ENCODE measurements around the gene NT5C1A.

The NT5C1A gene

GRCh38 chr1:39615086-39615673 is 56.7 kb downstream of the NT5C1A start:
- no peaks in the 10 kb centered on the region; the same call in 1 of the 2 replicates for H3K36me3 ChIP-seq (ENCODE audit: insufficient read depth, low read length)
- H4K20me1 ChIP-seq (ENCODE audit: insufficient read depth, low read length) = no peaks in the 10 kb centered on the region
- H3F3A ChIP-seq (ENCODE audit: insufficient read depth, low read length) = no peaks in the 10 kb centered on the region
- H3K4me2 ChIP-seq (ENCODE audit: low read length) = no peak overlapping the region
- H3K9me2 ChIP-seq (ENCODE audit: low read depth, low read length) = no peaks in the 10 kb centered on the region
- no peak for TF ChIP-seq EZH2 (IDR thresholded peaks at IDR 0.05; ENCODE audit: borderline replicate concordance, low read length)
- TF ChIP-seq, protein P1, sequence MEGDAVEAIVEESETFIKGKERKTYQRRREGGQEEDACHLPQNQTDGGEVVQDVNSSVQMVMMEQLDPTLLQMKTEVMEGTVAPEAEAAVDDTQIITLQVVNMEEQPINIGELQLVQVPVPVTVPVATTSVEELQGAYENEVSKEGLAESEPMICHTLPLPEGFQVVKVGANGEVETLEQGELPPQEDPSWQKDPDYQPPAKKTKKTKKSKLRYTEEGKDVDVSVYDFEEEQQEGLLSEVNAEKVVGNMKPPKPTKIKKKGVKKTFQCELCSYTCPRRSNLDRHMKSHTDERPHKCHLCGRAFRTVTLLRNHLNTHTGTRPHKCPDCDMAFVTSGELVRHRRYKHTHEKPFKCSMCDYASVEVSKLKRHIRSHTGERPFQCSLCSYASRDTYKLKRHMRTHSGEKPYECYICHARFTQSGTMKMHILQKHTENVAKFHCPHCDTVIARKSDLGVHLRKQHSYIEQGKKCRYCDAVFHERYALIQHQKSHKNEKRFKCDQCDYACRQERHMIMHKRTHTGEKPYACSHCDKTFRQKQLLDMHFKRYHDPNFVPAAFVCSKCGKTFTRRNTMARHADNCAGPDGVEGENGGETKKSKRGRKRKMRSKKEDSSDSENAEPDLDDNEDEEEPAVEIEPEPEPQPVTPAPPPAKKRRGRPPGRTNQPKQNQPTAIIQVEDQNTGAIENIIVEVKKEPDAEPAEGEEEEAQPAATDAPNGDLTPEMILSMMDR (IDR thresholded peaks at IDR 0.05; ENCODE audit: low read length) = no peak
- H3K9me3 ChIP-seq (ENCODE audit: low read length) = no peaks in the 10 kb centered on the region
- no peak overlapping the region for H2AFZ ChIP-seq (ENCODE audit: low read length)
- H3K27me3 ChIP-seq (ENCODE audit: insufficient read depth, low read length) = peaks cover 10% of the 10 kb centered on the region; the same call in 1 of the 2 replicates
- no peak overlapping the region for H3K9ac ChIP-seq (ENCODE audit: low read length)
- H3K27ac ChIP-seq (ENCODE audit: low read depth, low read length, poor library complexity, severe bottlenecking) = no peak overlapping the region
- H3K4me1 ChIP-seq (ENCODE audit: insufficient read depth, low read length, severe bottlenecking) = no peaks in the 10 kb centered on the region
- no peaks in the 10 kb centered on the region for H3K79me2 ChIP-seq (ENCODE audit: insufficient read depth, low read length)
- H3K4me3 ChIP-seq (ENCODE audit: low read depth, low read length, poor library complexity, severe bottlenecking) = no peak overlapping the region

DNA sequence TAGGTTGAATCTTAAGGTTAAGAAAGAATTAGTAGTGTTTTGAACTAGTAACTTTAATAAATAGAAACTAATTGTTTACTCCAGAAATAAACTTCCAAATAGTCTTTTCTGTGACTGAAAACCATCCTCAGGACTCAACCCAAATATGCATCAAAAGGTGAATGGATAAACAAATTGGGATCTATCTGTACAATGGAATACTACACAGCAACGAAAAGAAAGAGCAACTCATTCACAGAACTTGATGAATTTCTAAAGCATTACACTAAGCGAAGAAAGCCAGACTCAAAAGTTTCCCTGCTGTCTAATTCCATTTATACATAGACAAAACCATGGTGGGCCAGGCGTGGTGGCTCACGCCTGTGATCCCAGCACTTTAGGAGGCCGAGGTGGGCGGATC is 57.4 kb downstream of the NT5C1A start:
- no peak overlapping the region for H3K4me2 ChIP-seq (ENCODE audit: low read length)
- TF ChIP-seq EZH2 (IDR thresholded peaks at IDR 0.05; ENCODE audit: borderline replicate concordance, low read length) = no peak
- TF ChIP-seq, protein P1 (IDR thresholded peaks at IDR 0.05; ENCODE audit: low read length) = no peak
- no peak overlapping the region for H3K9ac ChIP-seq (ENCODE audit: low read length)
- no peak overlapping the region for H2AFZ ChIP-seq (ENCODE audit: low read length)
- no peaks in the 10 kb centered on the region for H4K20me1 ChIP-seq (ENCODE audit: insufficient read depth, low read length)
- no peaks in the 10 kb centered on the region for H3K9me2 ChIP-seq (ENCODE audit: low read depth, low read length)
- no peak overlapping the region for H3K4me3 ChIP-seq (ENCODE audit: low read depth, low read length, poor library complexity, severe bottlenecking)
- H3K79me2 ChIP-seq (ENCODE audit: insufficient read depth, low read length) = no peaks in the 10 kb centered on the region
- no peaks in the 10 kb centered on the region for H3F3A ChIP-seq (ENCODE audit: insufficient read depth, low read length)
- H3K27me3 ChIP-seq (ENCODE audit: insufficient read depth, low read length) = peaks cover 10% of the 10 kb centered on the region; the same call in 1 of the 2 replicates
- H3K9me3 ChIP-seq (ENCODE audit: low read length) = no peaks in the 10 kb centered on the region
- no peaks in the 10 kb centered on the region for H3K4me1 ChIP-seq (ENCODE audit: insufficient read depth, low read length, severe bottlenecking)
- no peaks in the 10 kb centered on the region; the same call in 1 of the 2 replicates for H3K36me3 ChIP-seq (ENCODE audit: insufficient read depth, low read length)
- no peak overlapping the region for H3K27ac ChIP-seq (ENCODE audit: low read depth, low read length, poor library complexity, severe bottlenecking)

GRCh38 chr1:39613250-39613649 is 58.7 kb downstream of the NT5C1A start:
- H3K9me3 ChIP-seq (ENCODE audit: low read length) = no peaks in the 10 kb centered on the region
- no peak overlapping the region for H3K9ac ChIP-seq (ENCODE audit: low read length)
- H3K27ac ChIP-seq (ENCODE audit: low read depth, low read length, poor library complexity, severe bottlenecking) = no peak overlapping the region
- H3K4me1 ChIP-seq (ENCODE audit: insufficient read depth, low read length, severe bottlenecking) = no peaks in the 10 kb centered on the region
- no peaks in the 10 kb centered on the region for H4K20me1 ChIP-seq (ENCODE audit: insufficient read depth, low read length)
- no peak overlapping the region for H3K4me3 ChIP-seq (ENCODE audit: low read depth, low read length, poor library complexity, severe bottlenecking)
- H3K27me3 ChIP-seq (ENCODE audit: insufficient read depth, low read length) = peaks cover 10% of the 10 kb centered on the region; the same call in 1 of the 2 replicates
- H2AFZ ChIP-seq (ENCODE audit: low read length) = no peak overlapping the region
- no peaks in the 10 kb centered on the region for H3K9me2 ChIP-seq (ENCODE audit: low read depth, low read length)
- no peak overlapping the region for H3K4me2 ChIP-seq (ENCODE audit: low read length)
- H3K79me2 ChIP-seq (ENCODE audit: insufficient read depth, low read length) = no peaks in the 10 kb centered on the region
- H3K36me3 ChIP-seq (ENCODE audit: insufficient read depth, low read length) = no peaks in the 10 kb centered on the region; the same call in 1 of the 2 replicates
- no peaks in the 10 kb centered on the region for H3F3A ChIP-seq (ENCODE audit: insufficient read depth, low read length)
- no peak for TF ChIP-seq EZH2 (IDR thresholded peaks at IDR 0.05; ENCODE audit: borderline replicate concordance, low read length)
- TF ChIP-seq, protein P1 (IDR thresholded peaks at IDR 0.05; ENCODE audit: low read length) = no peak
